HUES64 (cell line): ENCODE measurements around the gene BTBD2.
"Not testable (repeated sequence)": the region's sequence is repeated elsewhere in the genome, so short reads cannot be mapped to it uniquely, and the experiment has no call there.

Source experiments
- H3K27ac ChIP-seq: 2 replicates; pipeline ENCODE4 v1.7.0; 2013; ENCODE audit warnings: low read depth, low read length, inconsistent platforms
- H3K27me3 ChIP-seq: 2 replicates; pipeline ENCODE4 v1.6.1; 2013; ENCODE audit warnings: mild to moderate bottlenecking, low read length; ENCODE audit not compliant: insufficient read depth
- H3K36me3 ChIP-seq: 2 replicates; pipeline ENCODE4 v1.6.1; 2013; ENCODE audit warnings: mild to moderate bottlenecking, low read length; ENCODE audit not compliant: insufficient read depth
- H3K4me1 ChIP-seq: 2 replicates; pipeline ENCODE4 v1.6.1; 2013; ENCODE audit warnings: mild to moderate bottlenecking, low read length, moderate library complexity; ENCODE audit not compliant: insufficient read depth
- H3K4me3 ChIP-seq: 2 replicates; pipeline ENCODE4 v1.5.1; 2013; ENCODE audit warnings: mild to moderate bottlenecking, low read length, moderate library complexity
- H3K9ac ChIP-seq: 2 replicates; pipeline ENCODE4 v1.6.1; 2013; ENCODE audit warnings: mild to moderate bottlenecking, low read depth, low read length
- H3K9me3 ChIP-seq: 2 replicates; pipeline ENCODE4 v1.6.1; 2013; ENCODE audit warnings: low read depth, low read length; ENCODE audit not compliant: insufficient read depth
- WGBS: fragments of 150-250, 120-280 bp; methylation state at CpG from one replicate; pipeline ENCODE4 v1.1.7; 2013; ENCODE audit warnings: missing lambda C conversion rate; 5-methylcytosine and 5-hydroxymethylcytosine counted together

BTBD2 gene

GRCh38 chr19:2037651-2038255 lies 22.2 kb upstream of the BTBD2 start:
- no peak overlapping the region for H3K9ac ChIP-seq
- H3K4me3 ChIP-seq, result no peak overlapping the region
- no peak overlapping the region for H3K27ac ChIP-seq
- H3K36me3 ChIP-seq, result peaks cover 34% of the 10 kb centered on the region
- no peaks in the 10 kb centered on the region for H3K9me3 ChIP-seq
- peaks cover 11% of the 10 kb centered on the region for H3K4me1 ChIP-seq
- no peaks in the 10 kb centered on the region for H3K27me3 ChIP-seq
- WGBS, result 94% methylated on average over 21 of the region's 24 CpGs

DNA sequence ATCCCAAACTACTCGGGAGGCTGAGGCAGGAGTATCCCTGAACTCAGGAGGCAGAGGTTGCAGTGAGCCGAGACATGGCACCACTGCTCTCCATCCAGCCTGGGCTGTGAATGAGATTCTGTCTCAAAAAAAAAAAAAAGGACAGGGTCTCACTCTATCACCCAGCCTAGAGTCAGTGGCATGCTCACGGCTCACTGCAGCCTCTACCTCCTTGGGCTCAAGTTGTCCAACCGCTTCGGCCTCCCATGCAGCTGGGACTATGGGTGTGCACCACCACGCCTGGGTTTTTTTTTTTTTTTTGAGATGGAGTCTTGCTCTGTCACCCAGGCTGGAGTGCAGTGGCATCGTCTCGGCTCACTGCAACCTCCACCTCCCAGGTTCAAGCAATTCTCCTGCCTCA lies 20.9 kb upstream of the BTBD2 start:
- 95% methylated on average over 7 of the region's 8 CpGs for WGBS
- Histone ChIP-seq H3K9me3 (no peaks in the 10 kb centered on the region), H3K27ac (no peak overlapping the region), H3K4me3 (no peak overlapping the region), H3K27me3 (no peaks in the 10 kb centered on the region), H3K36me3 (peaks cover 31% of the 10 kb centered on the region), H3K4me1 (0 out of 2 replicates have a peak, but pooled peaks cover 1% of the 10 kb centered on the region), H3K9ac (no peak overlapping the region)

DNA sequence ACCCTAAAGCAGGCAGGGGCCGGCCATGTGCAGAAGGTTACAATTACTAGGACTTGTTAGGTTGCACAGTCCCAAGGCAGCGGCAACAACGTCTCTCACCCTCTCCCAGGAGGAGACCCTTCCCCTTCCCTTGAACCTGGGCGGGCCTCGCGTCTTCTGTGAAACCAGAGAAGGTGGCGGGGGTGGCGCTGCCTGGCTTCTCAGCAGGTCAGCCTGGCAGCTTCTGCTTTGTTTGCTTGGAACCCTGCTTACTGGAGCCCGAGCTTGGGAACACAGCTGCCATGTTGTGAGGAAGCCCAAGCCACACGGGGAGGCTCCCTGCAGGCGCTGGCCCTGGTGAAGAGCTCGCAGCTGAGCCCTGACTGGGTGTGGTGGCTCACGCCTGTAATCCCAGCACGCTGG lies 20.1 kb upstream of the BTBD2 start:
- H3K4me3 ChIP-seq, result no peak overlapping the region
- H3K4me1 ChIP-seq, result no peaks in the 10 kb centered on the region
- H3K27me3 ChIP-seq, result no peaks in the 10 kb centered on the region
- no peak overlapping the region for H3K9ac ChIP-seq
- no peaks in the 10 kb centered on the region for H3K9me3 ChIP-seq
- peak overlapping the region; percentile 52; the same call in 1 of the 2 replicates for H3K27ac ChIP-seq
- H3K36me3 ChIP-seq, result peaks cover 23% of the 10 kb centered on the region
- 87% methylated on average over 14 of the region's 14 CpGs for WGBS

DNA sequence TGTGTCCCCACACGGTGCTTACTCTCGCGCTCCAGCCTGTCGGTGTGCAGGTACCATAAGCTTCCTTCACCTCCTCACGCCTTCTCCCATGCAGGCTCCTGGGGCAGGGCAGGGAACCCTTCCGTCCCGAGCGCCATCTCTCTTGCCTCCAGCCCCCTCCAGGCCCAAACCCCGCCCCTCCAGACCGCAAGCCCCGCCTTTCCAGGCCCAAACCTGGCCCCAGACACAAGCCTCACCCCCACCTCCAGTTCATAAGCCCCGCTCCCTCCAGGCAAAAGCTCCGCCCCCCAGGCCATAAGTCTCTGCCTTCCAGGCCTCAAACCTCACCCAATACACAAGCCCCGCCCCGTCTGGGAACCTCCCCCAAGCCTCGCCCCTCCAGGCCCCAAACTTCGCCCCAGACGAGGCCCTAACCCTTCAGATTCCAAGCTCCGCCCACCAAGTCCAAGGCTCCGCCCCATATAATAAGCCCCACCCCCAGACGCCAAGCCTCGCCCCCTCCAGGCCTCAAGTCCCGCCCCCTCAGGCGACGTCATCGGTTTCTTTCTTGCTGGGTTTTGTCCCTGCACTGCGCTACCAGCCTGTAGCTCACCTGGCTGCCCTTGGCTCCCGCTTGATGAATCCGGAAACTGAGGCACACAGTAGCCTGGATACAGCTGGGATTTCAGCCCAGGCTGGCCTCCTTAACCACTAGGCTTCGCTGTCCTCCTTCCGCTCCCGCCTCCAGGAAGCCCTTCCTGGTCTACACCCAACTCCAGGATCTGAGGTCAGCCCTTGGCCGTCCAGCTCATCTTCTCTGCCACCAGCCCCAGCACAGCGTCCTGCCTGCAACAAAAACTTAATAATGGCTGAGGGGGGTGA lies 19.4 kb upstream of the BTBD2 start:
- no peak overlapping the region for H3K9ac ChIP-seq
- no peaks in the 10 kb centered on the region for H3K27me3 ChIP-seq
- peaks cover 16% of the 10 kb centered on the region; the same call in 1 of the 2 replicates for H3K36me3 ChIP-seq
- H3K27ac ChIP-seq, result peak overlapping the region; percentile 52; the same call in 1 of the 2 replicates
- WGBS, result 78% methylated on average over 33 of the region's 34 CpGs
- H3K4me1 ChIP-seq, result no peaks in the 10 kb centered on the region
- H3K4me3 ChIP-seq, result no peak overlapping the region
- H3K9me3 ChIP-seq, result no peaks in the 10 kb centered on the region

GRCh38 chr19:2034253-2034652 lies 18.7 kb upstream of the BTBD2 start:
- H3K27ac ChIP-seq, H3K4me3 ChIP-seq, H3K9ac ChIP-seq, H3K9me3 ChIP-seq, H3K36me3 ChIP-seq, H3K27me3 ChIP-seq, H3K4me1 ChIP-seq: not testable (repeated sequence)
- WGBS, result 96% methylated on average over 15 of the region's 15 CpGs

- H3K36me3 ChIP-seq, result 0 out of 2 replicates have a peak, but pooled peaks cover 5% of the 10 kb centered on the region
- H3K27me3 ChIP-seq, result no peaks in the 10 kb centered on the region
- no peak overlapping the region for H3K27ac ChIP-seq
- WGBS, result 75% methylated on average over 9 of the region's 9 CpGs
- no peak overlapping the region for H3K9ac ChIP-seq
- H3K4me1 ChIP-seq, result no peaks in the 10 kb centered on the region
- H3K4me3 ChIP-seq, result no peak overlapping the region
- H3K9me3 ChIP-seq, result no peaks in the 10 kb centered on the region
Observed at GRCh38 chr19:2033825-2034159, 18.3 kb upstream of the BTBD2 start.

GRCh38 chr19:2033115-2033824 lies 17.8 kb upstream of the BTBD2 start:
- Histone ChIP-seq H3K4me3 (no peak overlapping the region), H3K27ac (no peak overlapping the region), H3K36me3 (0 out of 2 replicates have a peak, but pooled peaks cover under 1% of the 10 kb centered on the region)

GRCh38 chr19:2032296-2032941 lies 16.9 kb upstream of the BTBD2 start:
- H3K4me3 ChIP-seq, result no peak overlapping the region
- H3K36me3 ChIP-seq, result no peaks in the 10 kb centered on the region
- H3K4me1 ChIP-seq, result 0 out of 2 replicates have a peak, but pooled peaks cover 4% of the 10 kb centered on the region

More at GRCh38 chr19:2033115-2033824, 17.8 kb upstream of the BTBD2 start:
- Histone ChIP-seq H3K9ac (no peak overlapping the region), H3K27me3 (no peaks in the 10 kb centered on the region), H3K9me3 (no peaks in the 10 kb centered on the region), H3K4me1 (0 out of 2 replicates have a peak, but pooled peaks cover 2% of the 10 kb centered on the region)
- WGBS, result 94% methylated on average over 6 of the region's 6 CpGs

DNA sequence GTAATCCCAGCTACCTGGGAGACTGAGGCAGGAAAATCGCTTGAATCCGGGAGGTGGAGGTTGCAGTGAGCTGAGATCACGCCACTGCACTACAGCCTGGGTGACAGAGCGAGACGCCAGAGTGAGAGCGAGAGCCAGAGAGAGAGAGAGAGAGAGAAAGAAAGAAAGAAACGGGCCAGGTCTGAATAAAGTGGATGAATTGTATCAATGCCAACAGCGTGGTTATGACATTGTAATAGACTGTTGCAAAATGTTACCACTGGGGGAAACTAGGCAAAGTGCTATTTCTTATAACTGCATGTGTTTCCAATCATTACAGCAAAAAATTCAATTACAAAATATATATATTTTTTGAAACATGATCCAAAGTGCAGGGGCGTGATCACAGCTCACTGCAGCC lies 11.8 kb upstream of the BTBD2 start:
- H3K27ac ChIP-seq, result no peak overlapping the region
- H3K36me3 ChIP-seq, result no peaks in the 10 kb centered on the region
- 91% methylated on average over 9 of the region's 9 CpGs for WGBS
- H3K4me1 ChIP-seq, result 0 out of 2 replicates have a peak, but pooled peaks cover 4% of the 10 kb centered on the region
- H3K4me3 ChIP-seq, result no peak overlapping the region
- peaks cover 4% of the 10 kb centered on the region; the same call in 1 of the 2 replicates for H3K9me3 ChIP-seq
- H3K27me3 ChIP-seq, result no peaks in the 10 kb centered on the region
- H3K9ac ChIP-seq, result no peak overlapping the region

More at GRCh38 chr19:2032296-2032941, 16.9 kb upstream of the BTBD2 start:
- Histone ChIP-seq H3K27ac (no peak overlapping the region; the same call in 1 of the 2 replicates), H3K27me3 (no peaks in the 10 kb centered on the region), H3K9ac (no peak overlapping the region), H3K9me3 (no peaks in the 10 kb centered on the region)
- WGBS, result 54% methylated on average over 19 of the region's 19 CpGs

DNA sequence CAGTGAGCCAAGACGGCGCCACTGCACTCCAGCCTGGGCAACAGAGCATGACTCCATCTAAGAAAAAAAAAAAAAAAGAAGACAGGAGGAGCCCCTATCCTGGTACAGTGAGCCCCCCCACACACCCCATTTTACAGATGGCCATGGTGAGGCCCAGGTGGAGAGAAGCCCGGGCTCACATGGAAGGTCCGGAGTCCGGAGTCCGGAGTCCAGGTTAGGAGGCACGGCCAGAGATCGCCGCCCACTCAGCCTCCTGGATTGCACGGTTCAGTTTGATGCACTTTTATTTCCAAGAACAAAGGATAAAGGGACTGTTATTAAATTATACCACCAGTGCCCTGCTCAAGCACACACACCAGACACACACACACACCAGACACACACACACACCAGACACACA lies 11.3 kb upstream of the BTBD2 start:
- 94% methylated on average over 10 of the region's 10 CpGs for WGBS
- H3K9ac ChIP-seq, result no peak overlapping the region
- H3K36me3 ChIP-seq, result no peaks in the 10 kb centered on the region
- H3K27me3 ChIP-seq, result no peaks in the 10 kb centered on the region
- no peak overlapping the region for H3K4me3 ChIP-seq
- H3K4me1 ChIP-seq, result 0 out of 2 replicates have a peak, but pooled peaks cover 4% of the 10 kb centered on the region
- peaks cover 4% of the 10 kb centered on the region; the same call in 1 of the 2 replicates for H3K9me3 ChIP-seq
- H3K27ac ChIP-seq, result no peak overlapping the region
